Immature natural killer cell (primary cell): ENCODE measurements around the gene NFU1. TPM values are rescaled to one million over a fixed set of nuclear protein-coding genes. Genes with fewer than 3 reads are reported as not detected.

ENCODE experiments used
- DNase-seq, 3 donors: peaks; one replicate each; pipeline ENCODE4 v3.0.0; 2022; ENCODE audit warnings: mixed read lengths in 1 of 3
- H3K27ac Mint-ChIP-seq, 6 donors: one replicate each; pipeline ENCODE4 v1.8.0; 2020; ENCODE audit warnings: mixed read lengths in 6 of 6, mild to moderate bottlenecking in 5 of 6, inconsistent platforms in 4 of 6, moderate library complexity in 3 of 6
- H3K27me3 Mint-ChIP-seq, 3 donors: one replicate each; pipeline ENCODE4 v1.8.0; 2020 to 2021; ENCODE audit warnings: low read depth in 3 of 3, mild to moderate bottlenecking in 3 of 3, mixed read lengths in 3 of 3, moderate library complexity in 3 of 3, inconsistent platforms in 1 of 3
- H3K36me3 Mint-ChIP-seq, 3 donors: one replicate each; pipeline ENCODE4 v1.8.0; 2020; ENCODE audit warnings: mixed read lengths in 3 of 3, inconsistent platforms in 2 of 3, mild to moderate bottlenecking in 2 of 3
- H3K4me1 Mint-ChIP-seq, 2 donors: one replicate each; pipeline ENCODE4 v1.8.0; 2020; ENCODE audit warnings: inconsistent platforms in 2 of 2, mild to moderate bottlenecking in 2 of 2, mixed read lengths in 2 of 2, moderate library complexity in 1 of 2
- H3K4me3 Mint-ChIP-seq, 5 donors: one replicate each; pipeline ENCODE4 v1.8.0; 2020; ENCODE audit warnings: mild to moderate bottlenecking in 5 of 5, mixed read lengths in 5 of 5, inconsistent platforms in 3 of 5, moderate library complexity in 3 of 5
- H3K9me3 Mint-ChIP-seq, 6 donors: one replicate each; pipeline ENCODE4 v1.8.0; 2020; ENCODE audit warnings: mild to moderate bottlenecking in 6 of 6, mixed read lengths in 6 of 6, inconsistent platforms in 4 of 6, moderate library complexity in 3 of 6
- polyA plus RNA-seq, 3 donors: library from polyadenylated mRNA; unstranded; fragments of 300-500 nt; fragmentation: Illumina TruSeq; gene quantifications; one replicate each; pipeline ENCODE4 v1.2.3, GENCODE V29; 2021

Gene NFU1
- polyA plus RNA-seq, 3 donors from 2014 or later = 67.2 to 130 (median 126) TPM

- H3K4me1 Mint-ChIP-seq = no peaks in the 10 kb centered on the region
- H3K27me3 Mint-ChIP-seq = no peaks in the 10 kb centered on the region
- DNase-seq = no peak
- peaks cover 12 to 21% (median 14%) of the 10 kb centered on the region in 3 donors for H3K36me3 Mint-ChIP-seq
- H3K9me3 Mint-ChIP-seq = no peaks in the 10 kb centered on the region
- H3K27ac Mint-ChIP-seq = no peak overlapping the region
- no peak overlapping the region for H3K4me3 Mint-ChIP-seq
Measured at GRCh38 chr2:69393963-69394362, 43.3 kb downstream of the NFU1 start.

GRCh38 chr2:69390471-69390870 lies 46.8 kb downstream of the NFU1 start:
- Mint-ChIP-seq H3K4me1 (peaks cover 20 to 28% of the 10 kb centered on the region in 2 donors), H3K9me3 (no peaks in the 10 kb centered on the region), H3K27me3 (no peaks in the 10 kb centered on the region), H3K27ac (no peak overlapping the region), H3K4me3 (no peak overlapping the region), H3K36me3 (peaks cover 6 to 14% (median 9%) of the 10 kb centered on the region in 3 donors)
- DNase-seq = no peak

- H3K36me3 Mint-ChIP-seq = peaks cover 4 to 13% (median 9%) of the 10 kb centered on the region in 3 donors
- H3K4me1 Mint-ChIP-seq = peaks cover 21 to 29% of the 10 kb centered on the region in 2 donors
- H3K9me3 Mint-ChIP-seq = no peaks in the 10 kb centered on the region
- DNase-seq = no peak
- H3K4me3 Mint-ChIP-seq = no peak overlapping the region
- no peak overlapping the region for H3K27ac Mint-ChIP-seq
- no peaks in the 10 kb centered on the region for H3K27me3 Mint-ChIP-seq
Measured at GRCh38 chr2:69390001-69390400, 47.2 kb downstream of the NFU1 start.

- DNase-seq = no peak
- Mint-ChIP-seq H3K4me1 (peaks cover 21 to 29% of the 10 kb centered on the region in 2 donors), H3K27me3 (no peaks in the 10 kb centered on the region), H3K9me3 (no peaks in the 10 kb centered on the region), H3K27ac (no peak overlapping the region), H3K36me3 (peaks cover 0 to 6% (median 1%) of the 10 kb centered on the region in 3 donors), H3K4me3 (peak overlapping the region in 1 of 5 donors; percentile 33)
Measured at GRCh38 chr2:69389271-69389670, 48.0 kb downstream of the NFU1 start.

GRCh38 chr2:69387770-69388481 lies 49.3 kb downstream of the NFU1 start:
- Mint-ChIP-seq H3K4me3 (peak overlapping the region; percentile 87 to 94 (median 91)), H3K27me3 (no peaks in the 10 kb centered on the region), H3K36me3 (no peaks in the 10 kb centered on the region), H3K27ac (peak overlapping the region; percentile 85 to 96 (median 92)), H3K9me3 (no peaks in the 10 kb centered on the region), H3K4me1 (peaks cover 24 to 38% of the 10 kb centered on the region in 2 donors)
- DNase-seq = no peak

- Mint-ChIP-seq H3K36me3 (peaks cover 0 to 4% (median 0%) of the 10 kb centered on the region in 3 donors), H3K27me3 (no peaks in the 10 kb centered on the region), H3K27ac (peak within 1 kb of the TSS; percentile 85 to 96 (median 92)), H3K4me3 (peak within 1 kb of the TSS; percentile 87 to 94 (median 91)), H3K9me3 (no peaks in the 10 kb centered on the region), H3K4me1 (peaks cover 29 to 47% of the 10 kb centered on the region in 2 donors)
- peak; percentile 90 to 93 (median 92) for DNase-seq
Measured at GRCh38 chr2:69386789-69387734, 50.2 kb downstream of the NFU1 start, which contains the start of gene GFPT1. TSS of gene GFPT1 (minus strand) at chr2:69387227. CDS start at chr2:69387071, 156 bp downstream.

GRCh38 chr2:69386360-69386759 lies 50.9 kb downstream of the NFU1 start:
- DNase-seq = no peak
- Mint-ChIP-seq H3K27me3 (no peaks in the 10 kb centered on the region), H3K27ac (peak overlapping the region; percentile 68 to 89 (median 87)), H3K36me3 (peaks cover 0 to 4% (median 0%) of the 10 kb centered on the region in 3 donors), H3K4me1 (peaks cover 31 to 50% of the 10 kb centered on the region in 2 donors), H3K9me3 (no peaks in the 10 kb centered on the region), H3K4me3 (peak overlapping the region; percentile 80 to 92 (median 91))

- Mint-ChIP-seq H3K27ac (peak overlapping the region; percentile 68 to 89 (median 86)), H3K36me3 (peaks cover 0 to 4% (median 0%) of the 10 kb centered on the region in 3 donors), H3K9me3 (no peaks in the 10 kb centered on the region), H3K4me1 (peaks cover 34 to 57% of the 10 kb centered on the region in 2 donors), H3K27me3 (no peaks in the 10 kb centered on the region), H3K4me3 (peak overlapping the region; percentile 80 to 92 (median 91))
- no peak for DNase-seq
Measured at GRCh38 chr2:69385443-69386151, 51.6 kb downstream of the NFU1 start.

GRCh38 chr2:69384618-69385081 lies 52.6 kb downstream of the NFU1 start:
- no peak for DNase-seq
- H3K27me3 Mint-ChIP-seq = no peaks in the 10 kb centered on the region
- no peak overlapping the region for H3K4me3 Mint-ChIP-seq
- peaks cover 0 to 4% (median 0%) of the 10 kb centered on the region in 3 donors for H3K36me3 Mint-ChIP-seq
- peaks cover 36 to 60% of the 10 kb centered on the region in 2 donors for H3K4me1 Mint-ChIP-seq
- no peak overlapping the region for H3K27ac Mint-ChIP-seq
- no peaks in the 10 kb centered on the region for H3K9me3 Mint-ChIP-seq

- DNase-seq = no peak
- Mint-ChIP-seq H3K4me3 (no peak overlapping the region), H3K27ac (no peak overlapping the region), H3K36me3 (peaks cover 0 to 4% (median 0%) of the 10 kb centered on the region in 3 donors), H3K4me1 (peaks cover 36 to 60% of the 10 kb centered on the region in 2 donors), H3K27me3 (no peaks in the 10 kb centered on the region), H3K9me3 (no peaks in the 10 kb centered on the region)
Measured at GRCh38 chr2:69383176-69383812, 53.9 kb downstream of the NFU1 start.

GRCh38 chr2:69382547-69382946 lies 54.7 kb downstream of the NFU1 start:
- Mint-ChIP-seq H3K4me1 (peaks cover 30 to 55% of the 10 kb centered on the region in 2 donors), H3K36me3 (peaks cover 0 to 4% (median 0%) of the 10 kb centered on the region in 3 donors), H3K9me3 (no peaks in the 10 kb centered on the region), H3K27me3 (no peaks in the 10 kb centered on the region), H3K4me3 (no peak overlapping the region), H3K27ac (peak overlapping the region in 3 of 6 donors; percentile 6 to 44 (median 7))
- no peak for DNase-seq

GRCh38 chr2:69381337-69381737 lies 55.9 kb downstream of the NFU1 start:
- H3K27ac Mint-ChIP-seq = peak overlapping the region in 3 of 6 donors; percentile 25 to 32 (median 32)
- H3K36me3 Mint-ChIP-seq = peaks cover 0 to 4% (median 0%) of the 10 kb centered on the region in 3 donors

More at GRCh38 chr2:69381337-69381737, 55.9 kb downstream of the NFU1 start:
- no peaks in the 10 kb centered on the region for H3K27me3 Mint-ChIP-seq
- H3K9me3 Mint-ChIP-seq = no peaks in the 10 kb centered on the region
- H3K4me3 Mint-ChIP-seq = no peak overlapping the region
- peaks cover 26 to 46% of the 10 kb centered on the region in 2 donors for H3K4me1 Mint-ChIP-seq
- DNase-seq = no peak
